Measurements from ENCODE around the gene KITLG. TPM values are rescaled to one million over a fixed set of nuclear protein-coding genes. Genes with fewer than 3 reads are reported as not detected.
"Not testable (repeated sequence)": the region's sequence is repeated elsewhere in the genome, so short reads cannot be mapped to it uniquely, and the experiment has no call there.

The KITLG gene
- total and polyA plus RNA-seq, 3 experiments from 2014 or later = 0.33 to 0.49 TPM; not detected in 1

- POLR2A ChIA-PET = no interaction called here
- H3K4me3 Mint-ChIP-seq = no peak overlapping the region
Measured at GRCh38 chr12:88472775-88473174, 107.5 kb downstream of the KITLG start.

GRCh38 chr12:88472248-88472647, 108.0 kb downstream of the KITLG start:
- Mint-ChIP-seq H3K4me1 (no peaks in the 10 kb centered on the region), H3K4me3 (no peak overlapping the region), H3K27ac (no peak overlapping the region), H3K27me3 (peaks cover 0 to 2% of the 10 kb centered on the region in 2 donors), H3K36me3 (no peaks in the 10 kb centered on the region), H3K9me3 (peaks cover 0 to 9% (median 4%) of the 10 kb centered on the region in 5 donors)
- Histone ChIP-seq H3K4me3 (ENCODE audit: low read length) (no peak overlapping the region), H3K4me1 (ENCODE audit: insufficient read depth, low read length) (no peaks in the 10 kb centered on the region), H3K36me3 (ENCODE audit: insufficient read depth, low read length) (no peaks in the 10 kb centered on the region), H3K9me3 (ENCODE audit: low read length) (no peaks in the 10 kb centered on the region), H3K27ac (ENCODE audit: low read depth, low read length) (no peak overlapping the region), H3K27me3 (ENCODE audit: insufficient read depth, low read length, poor library complexity, severe bottlenecking) (no peaks in the 10 kb centered on the region)
- ChIA-PET POLR2A (no interaction called here), CTCF (no interaction called here)
- no peak for DNase-seq

More at GRCh38 chr12:88472775-88473174, 107.5 kb downstream of the KITLG start:
- no peak overlapping the region for H3K27ac ChIP-seq (ENCODE audit: low read depth, low read length)
- no peaks in the 10 kb centered on the region for H3K4me1 ChIP-seq (ENCODE audit: insufficient read depth, low read length)
- no peaks in the 10 kb centered on the region for H3K9me3 ChIP-seq (ENCODE audit: low read length)
- CTCF ChIA-PET = no interaction called here
- no peaks in the 10 kb centered on the region for H3K36me3 Mint-ChIP-seq
- H3K4me1 Mint-ChIP-seq = no peaks in the 10 kb centered on the region
- no peak overlapping the region for H3K27ac Mint-ChIP-seq
- no peak for DNase-seq
- H3K27me3 Mint-ChIP-seq = peaks cover 0 to 2% of the 10 kb centered on the region in 2 donors
- no peaks in the 10 kb centered on the region for H3K27me3 ChIP-seq (ENCODE audit: insufficient read depth, low read length, poor library complexity, severe bottlenecking)
- peaks cover 0 to 9% (median 4%) of the 10 kb centered on the region in 5 donors for H3K9me3 Mint-ChIP-seq
- H3K36me3 ChIP-seq (ENCODE audit: insufficient read depth, low read length) = no peaks in the 10 kb centered on the region
- no peak overlapping the region for H3K4me3 ChIP-seq (ENCODE audit: low read length)

GRCh38 chr12:88471331-88472045, 108.8 kb downstream of the KITLG start:
- H3K9me3 ChIP-seq (ENCODE audit: low read length) = no peaks in the 10 kb centered on the region
- no peaks in the 10 kb centered on the region for H3K27me3 ChIP-seq (ENCODE audit: insufficient read depth, low read length, poor library complexity, severe bottlenecking)
- H3K36me3 ChIP-seq (ENCODE audit: insufficient read depth, low read length) = no peaks in the 10 kb centered on the region
- H3K36me3 Mint-ChIP-seq = no peaks in the 10 kb centered on the region
- no peak overlapping the region for H3K4me3 Mint-ChIP-seq
- ChIA-PET POLR2A (no interaction called here), CTCF (no interaction called here)
- peaks cover 0 to 6% (median 3%) of the 10 kb centered on the region in 5 donors for H3K9me3 Mint-ChIP-seq
- no peak overlapping the region for H3K27ac ChIP-seq (ENCODE audit: low read depth, low read length)
- H3K4me1 Mint-ChIP-seq = no peaks in the 10 kb centered on the region
- no peaks in the 10 kb centered on the region for H3K4me1 ChIP-seq (ENCODE audit: insufficient read depth, low read length)
- DNase-seq = no peak
- no peaks in the 10 kb centered on the region for H3K27me3 Mint-ChIP-seq
- H3K27ac Mint-ChIP-seq = no peak overlapping the region
- H3K4me3 ChIP-seq (ENCODE audit: low read length) = no peak overlapping the region

- H3K4me3 Mint-ChIP-seq = no peak overlapping the region
- POLR2A ChIA-PET = no interaction called here
- CTCF ChIA-PET = no interaction called here
Measured at GRCh38 chr12:88469154-88469553, 111.1 kb downstream of the KITLG start.

GRCh38 chr12:88468581-88468980, 111.7 kb downstream of the KITLG start:
- peaks cover 0 to 5% (median 0%) of the 10 kb centered on the region in 5 donors for H3K9me3 Mint-ChIP-seq
- H3K36me3 Mint-ChIP-seq = no peaks in the 10 kb centered on the region
- H3K27me3 Mint-ChIP-seq = no peaks in the 10 kb centered on the region
- no peaks in the 10 kb centered on the region for H3K4me1 Mint-ChIP-seq
- no peak overlapping the region for H3K4me3 Mint-ChIP-seq
- Histone ChIP-seq H3K27me3 (ENCODE audit: insufficient read depth, low read length, poor library complexity, severe bottlenecking) (no peaks in the 10 kb centered on the region), H3K4me1 (ENCODE audit: insufficient read depth, low read length) (no peaks in the 10 kb centered on the region), H3K27ac (ENCODE audit: low read depth, low read length) (no peak overlapping the region), H3K36me3 (ENCODE audit: insufficient read depth, low read length) (no peaks in the 10 kb centered on the region), H3K4me3 (ENCODE audit: low read length) (no peak overlapping the region), H3K9me3 (ENCODE audit: low read length) (no peaks in the 10 kb centered on the region)
- no peak for DNase-seq
- ChIA-PET POLR2A (no interaction called here), CTCF (no interaction called here)
- no peak overlapping the region for H3K27ac Mint-ChIP-seq

More at GRCh38 chr12:88469154-88469553, 111.1 kb downstream of the KITLG start:
- Mint-ChIP-seq H3K27me3 (no peaks in the 10 kb centered on the region), H3K27ac (no peak overlapping the region), H3K4me1 (no peaks in the 10 kb centered on the region), H3K9me3 (peaks cover 0 to 3% (median 0%) of the 10 kb centered on the region in 5 donors), H3K36me3 (no peaks in the 10 kb centered on the region)
- DNase-seq = no peak
- no peaks in the 10 kb centered on the region for H3K4me1 ChIP-seq (ENCODE audit: insufficient read depth, low read length)
- no peaks in the 10 kb centered on the region for H3K36me3 ChIP-seq (ENCODE audit: insufficient read depth, low read length)
- no peak overlapping the region for H3K27ac ChIP-seq (ENCODE audit: low read depth, low read length)
- no peaks in the 10 kb centered on the region for H3K9me3 ChIP-seq (ENCODE audit: low read length)
- H3K4me3 ChIP-seq (ENCODE audit: low read length) = no peak overlapping the region
- no peaks in the 10 kb centered on the region for H3K27me3 ChIP-seq (ENCODE audit: insufficient read depth, low read length, poor library complexity, severe bottlenecking)

GRCh38 chr12:88466708-88467107, 113.6 kb downstream of the KITLG start:
- DNase-seq; H3K4me1 Mint-ChIP-seq; H3K36me3 ChIP-seq (ENCODE audit: insufficient read depth, low read length); H3K27ac ChIP-seq (ENCODE audit: low read depth, low read length); H3K4me3 ChIP-seq (ENCODE audit: low read length); H3K9me3 Mint-ChIP-seq; CTCF ChIA-PET; H3K9me3 ChIP-seq (ENCODE audit: low read length); H3K36me3 Mint-ChIP-seq; H3K27ac Mint-ChIP-seq; H3K4me1 ChIP-seq (ENCODE audit: insufficient read depth, low read length); H3K4me3 Mint-ChIP-seq; H3K27me3 Mint-ChIP-seq; POLR2A ChIA-PET; H3K27me3 ChIP-seq (ENCODE audit: insufficient read depth, low read length, poor library complexity, severe bottlenecking): not testable (repeated sequence)

GRCh38 chr12:88458327-88458726, 121.9 kb downstream of the KITLG start:
- Histone ChIP-seq H3K36me3 (ENCODE audit: insufficient read depth, low read length) (no peaks in the 10 kb centered on the region), H3K4me3 (ENCODE audit: low read length) (no peak overlapping the region), H3K27ac (ENCODE audit: low read depth, low read length) (no peak overlapping the region), H3K27me3 (ENCODE audit: insufficient read depth, low read length, poor library complexity, severe bottlenecking) (no peaks in the 10 kb centered on the region), H3K4me1 (ENCODE audit: insufficient read depth, low read length) (no peaks in the 10 kb centered on the region), H3K9me3 (ENCODE audit: low read length) (no peaks in the 10 kb centered on the region)
- Mint-ChIP-seq H3K9me3 (peaks cover 0 to 4% (median 0%) of the 10 kb centered on the region in 5 donors), H3K4me1 (no peaks in the 10 kb centered on the region), H3K36me3 (no peaks in the 10 kb centered on the region), H3K27me3 (no peaks in the 10 kb centered on the region), H3K27ac (no peak overlapping the region), H3K4me3 (no peak overlapping the region)
- POLR2A ChIA-PET = no interaction called here
- CTCF ChIA-PET = no interaction called here
- DNase-seq = no peak

- DNase-seq = no peak
- Mint-ChIP-seq H3K4me3 (no peak overlapping the region), H3K27me3 (no peaks in the 10 kb centered on the region), H3K4me1 (no peaks in the 10 kb centered on the region), H3K9me3 (peaks cover 0 to 4% (median 0%) of the 10 kb centered on the region in 5 donors), H3K36me3 (no peaks in the 10 kb centered on the region), H3K27ac (no peak overlapping the region)
- no peaks in the 10 kb centered on the region for H3K9me3 ChIP-seq (ENCODE audit: low read length)
- ChIA-PET CTCF (interaction anchor here (1.2 kb wide), 1 partner anchor 20 kb away, joined by 3 read pairs; no protein-coding TSS in a partner anchor), POLR2A (no interaction called here)
- no peaks in the 10 kb centered on the region for H3K4me1 ChIP-seq (ENCODE audit: insufficient read depth, low read length)
- no peak overlapping the region for H3K4me3 ChIP-seq (ENCODE audit: low read length)
- H3K27ac ChIP-seq (ENCODE audit: low read depth, low read length) = no peak overlapping the region
- no peaks in the 10 kb centered on the region for H3K36me3 ChIP-seq (ENCODE audit: insufficient read depth, low read length)
- H3K27me3 ChIP-seq (ENCODE audit: insufficient read depth, low read length, poor library complexity, severe bottlenecking) = no peaks in the 10 kb centered on the region
Measured at GRCh38 chr12:88453323-88453722, 126.9 kb downstream of the KITLG start.
